ENCODE measurements around the gene SRGAP2B.
"Not testable (repeated sequence)": the region's sequence is repeated elsewhere in the genome, so short reads cannot be mapped to it uniquely, and the experiment has no call there.

SRGAP2B gene

DNA sequence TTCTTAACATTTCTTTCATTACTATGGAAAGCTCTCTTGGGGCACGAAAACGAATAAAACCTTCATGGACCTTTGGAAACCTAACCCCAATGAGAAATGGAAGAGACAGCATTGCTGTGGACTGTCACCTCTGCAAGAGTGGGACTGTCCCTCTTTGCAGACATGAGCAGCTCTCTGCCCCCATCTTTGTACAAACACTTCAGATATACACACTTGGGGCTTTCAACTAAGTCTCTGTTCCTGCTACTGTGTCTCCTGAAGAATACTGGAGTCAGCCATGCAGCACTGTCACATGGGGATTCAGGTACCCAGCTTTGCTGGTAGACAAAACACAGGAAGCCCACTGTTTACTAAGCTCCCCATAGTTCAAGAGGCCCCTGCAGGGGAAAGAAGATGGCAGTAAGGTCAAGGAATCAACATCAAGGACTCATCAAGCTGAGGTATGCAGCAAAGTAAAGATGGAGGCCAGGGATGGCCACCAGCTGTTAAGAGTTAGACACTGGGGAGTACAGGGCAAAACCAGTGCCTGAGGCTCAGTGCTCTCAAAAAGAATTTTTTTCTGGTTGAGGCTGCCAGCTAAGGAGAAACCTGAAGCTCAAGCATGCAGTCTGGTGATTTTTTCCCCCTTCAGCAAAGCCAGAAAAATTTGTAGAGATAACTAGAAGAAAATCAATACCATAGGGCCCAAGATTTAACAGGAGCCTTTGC, 31.0 kb downstream of the SRGAP2B start:
- not testable (repeated sequence) for H3K27me3 ChIP-seq (ENCODE audit: control insufficient read depth in 2 of 2, insufficient read depth in 2 of 2, low read length in 2 of 2); H3K4me3 ChIP-seq (ENCODE audit: low read length in 2 of 2); H3K4me1 ChIP-seq (ENCODE audit: control insufficient read depth in 2 of 2, insufficient read depth in 2 of 2, low read length in 2 of 2); H3K9ac ChIP-seq (ENCODE audit: low read depth in 1 of 2, low read length in 2 of 2); H3K27ac ChIP-seq (ENCODE audit: low read depth in 2 of 2, low read length in 2 of 2); H3K9me3 ChIP-seq (ENCODE audit: control insufficient read depth in 2 of 2, low read length in 2 of 2); H3K36me3 ChIP-seq (ENCODE audit: control insufficient read depth in 2 of 2, insufficient read depth in 2 of 2, low read length in 2 of 2)

DNA sequence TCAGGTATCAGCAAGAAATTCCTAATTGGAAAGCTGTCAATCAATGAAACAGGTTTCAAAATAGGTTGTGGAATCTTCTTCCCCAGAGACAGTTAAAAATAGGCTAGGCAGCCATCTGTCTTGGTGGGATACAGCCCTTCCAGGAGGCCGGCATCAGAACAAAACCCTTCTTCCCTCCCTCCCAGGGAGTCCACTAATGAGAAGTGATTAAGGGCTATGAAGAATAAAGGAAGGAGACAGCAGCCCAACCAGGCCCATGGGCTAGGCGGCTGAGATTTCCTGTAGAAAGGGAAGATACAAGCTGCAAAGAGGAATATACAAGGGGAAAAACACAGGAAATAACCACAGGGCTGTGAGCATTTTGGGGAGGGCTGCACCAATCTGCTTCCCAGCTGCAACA, 31.8 kb downstream of the SRGAP2B start:
- not testable (repeated sequence) for H3K4me1 ChIP-seq (ENCODE audit: control insufficient read depth in 2 of 2, insufficient read depth in 2 of 2, low read length in 2 of 2); H3K27ac ChIP-seq (ENCODE audit: low read depth in 2 of 2, low read length in 2 of 2); H3K36me3 ChIP-seq (ENCODE audit: control insufficient read depth in 2 of 2, insufficient read depth in 2 of 2, low read length in 2 of 2); H3K9me3 ChIP-seq (ENCODE audit: control insufficient read depth in 2 of 2, low read length in 2 of 2); H3K27me3 ChIP-seq (ENCODE audit: control insufficient read depth in 2 of 2, insufficient read depth in 2 of 2, low read length in 2 of 2); H3K4me3 ChIP-seq (ENCODE audit: low read length in 2 of 2); H3K9ac ChIP-seq (ENCODE audit: low read depth in 1 of 2, low read length in 2 of 2)

DNA sequence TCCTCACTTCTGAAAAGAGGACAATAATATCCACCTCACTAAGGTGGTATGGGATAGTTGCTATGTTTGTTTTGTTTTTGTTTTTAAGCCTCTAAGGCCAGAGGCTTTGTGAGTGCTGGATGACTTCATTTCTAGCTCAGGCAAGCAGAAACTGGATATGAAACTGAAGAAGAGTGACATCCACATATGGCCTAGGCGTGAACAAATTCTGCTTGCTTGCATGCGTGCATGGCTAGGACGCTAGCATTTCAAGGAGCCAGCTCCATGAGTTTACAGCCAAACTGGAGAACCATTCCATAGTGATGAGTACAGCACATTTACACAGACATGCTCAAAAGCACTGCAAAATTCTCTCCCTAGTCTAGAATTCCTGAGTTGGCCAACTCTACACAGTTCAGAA, 36.9 kb downstream of the SRGAP2B start:
- H3K9ac ChIP-seq (ENCODE audit: low read depth in 1 of 2, low read length in 2 of 2); H3K4me3 ChIP-seq (ENCODE audit: low read length in 2 of 2); H3K9me3 ChIP-seq (ENCODE audit: control insufficient read depth in 2 of 2, low read length in 2 of 2); H3K27ac ChIP-seq (ENCODE audit: low read depth in 2 of 2, low read length in 2 of 2); H3K4me1 ChIP-seq (ENCODE audit: control insufficient read depth in 2 of 2, insufficient read depth in 2 of 2, low read length in 2 of 2); H3K27me3 ChIP-seq (ENCODE audit: control insufficient read depth in 2 of 2, insufficient read depth in 2 of 2, low read length in 2 of 2); H3K36me3 ChIP-seq (ENCODE audit: control insufficient read depth in 2 of 2, insufficient read depth in 2 of 2, low read length in 2 of 2): not testable (repeated sequence)

DNA sequence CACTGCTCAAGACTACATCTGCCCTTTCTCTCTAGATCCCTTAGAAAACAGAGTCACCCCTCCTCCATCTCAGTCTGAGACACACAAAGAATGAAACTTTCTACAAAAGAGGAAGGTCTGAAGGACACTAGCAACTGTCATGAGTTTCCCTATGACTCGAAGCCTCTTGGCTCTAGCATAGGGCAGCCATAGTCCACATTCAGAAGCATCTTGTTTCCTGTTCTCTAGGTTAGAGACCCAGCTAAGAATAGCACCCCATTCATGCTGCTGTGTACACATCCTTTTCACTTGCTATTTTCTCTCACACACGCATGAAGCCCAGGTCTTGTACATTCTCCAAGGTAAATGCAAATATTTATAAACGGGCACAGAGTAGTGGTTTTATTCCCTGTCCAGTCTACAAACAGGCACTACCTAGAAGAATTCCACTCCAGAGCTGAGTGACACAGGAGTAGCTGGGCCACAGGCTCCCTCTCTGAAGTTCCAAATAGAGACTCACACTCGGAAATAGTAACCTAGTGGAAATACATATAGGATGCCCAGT, 39.8 kb downstream of the SRGAP2B start:
- H3K27me3 ChIP-seq (ENCODE audit: control insufficient read depth in 2 of 2, insufficient read depth in 2 of 2, low read length in 2 of 2); H3K27ac ChIP-seq (ENCODE audit: low read depth in 2 of 2, low read length in 2 of 2); H3K36me3 ChIP-seq (ENCODE audit: control insufficient read depth in 2 of 2, insufficient read depth in 2 of 2, low read length in 2 of 2); H3K9ac ChIP-seq (ENCODE audit: low read depth in 1 of 2, low read length in 2 of 2); H3K4me1 ChIP-seq (ENCODE audit: control insufficient read depth in 2 of 2, insufficient read depth in 2 of 2, low read length in 2 of 2); H3K4me3 ChIP-seq (ENCODE audit: low read length in 2 of 2); H3K9me3 ChIP-seq (ENCODE audit: control insufficient read depth in 2 of 2, low read length in 2 of 2): not testable (repeated sequence)

DNA sequence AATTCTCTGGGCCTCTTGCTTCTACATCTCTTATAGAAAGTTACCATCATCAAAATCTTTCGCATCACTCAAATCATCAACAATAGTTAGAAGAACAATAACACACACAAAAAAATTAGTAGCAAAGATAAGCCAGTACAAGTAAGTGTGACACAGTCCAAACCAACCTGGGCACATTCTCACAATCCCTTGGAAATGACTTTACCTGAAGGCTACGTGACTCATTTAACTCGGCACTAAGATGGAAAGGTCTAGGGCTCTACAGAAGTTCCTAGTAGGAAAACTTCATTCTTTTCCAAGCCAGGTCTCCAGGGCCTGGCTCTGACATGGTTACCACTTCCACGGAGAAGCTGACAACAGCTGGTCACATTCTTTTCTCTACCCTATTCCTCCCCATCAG, 41.7 kb downstream of the SRGAP2B start:
- not testable (repeated sequence) for H3K4me1 ChIP-seq (ENCODE audit: control insufficient read depth in 2 of 2, insufficient read depth in 2 of 2, low read length in 2 of 2); H3K27ac ChIP-seq (ENCODE audit: low read depth in 2 of 2, low read length in 2 of 2); H3K9me3 ChIP-seq (ENCODE audit: control insufficient read depth in 2 of 2, low read length in 2 of 2); H3K27me3 ChIP-seq (ENCODE audit: control insufficient read depth in 2 of 2, insufficient read depth in 2 of 2, low read length in 2 of 2); H3K36me3 ChIP-seq (ENCODE audit: control insufficient read depth in 2 of 2, insufficient read depth in 2 of 2, low read length in 2 of 2); H3K4me3 ChIP-seq (ENCODE audit: low read length in 2 of 2); H3K9ac ChIP-seq (ENCODE audit: low read depth in 1 of 2, low read length in 2 of 2)

DNA sequence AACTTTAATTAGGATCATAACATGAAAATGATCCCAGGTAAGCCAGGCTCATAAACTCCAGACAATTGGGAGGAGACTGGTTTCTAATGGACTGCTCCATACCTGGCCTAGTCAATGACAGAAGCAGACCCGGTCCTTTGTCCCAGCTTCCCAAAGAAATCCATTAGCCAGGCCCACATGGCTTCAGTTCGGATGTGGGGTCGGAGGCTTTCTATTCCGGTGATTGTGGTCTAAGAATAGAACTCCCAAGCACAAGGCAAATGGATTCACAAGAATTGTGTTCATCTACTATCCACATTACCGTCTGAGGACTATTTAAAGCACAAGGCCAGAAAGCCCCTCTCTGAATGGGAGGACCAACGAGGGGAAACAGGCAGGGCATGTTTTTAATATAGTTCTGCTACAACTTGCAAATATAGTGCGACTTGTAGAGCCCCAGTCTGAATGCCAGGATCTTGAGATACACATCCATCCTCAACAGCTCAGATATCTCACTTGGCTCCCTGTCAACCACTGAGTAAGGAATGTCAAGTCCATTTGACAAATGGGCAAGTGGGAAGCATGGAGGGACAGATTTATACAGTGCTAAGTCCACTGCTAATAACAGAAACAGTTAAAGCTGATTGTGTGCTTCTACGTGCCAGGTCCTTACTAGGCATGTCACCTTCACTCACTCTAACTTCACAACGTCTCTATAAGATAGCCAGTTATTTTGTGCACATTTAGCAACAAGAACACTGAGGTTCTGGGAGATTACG, 42.9 kb downstream of the SRGAP2B start:
- H3K36me3 ChIP-seq (ENCODE audit: control insufficient read depth in 2 of 2, insufficient read depth in 2 of 2, low read length in 2 of 2); H3K4me3 ChIP-seq (ENCODE audit: low read length in 2 of 2); H3K9ac ChIP-seq (ENCODE audit: low read depth in 1 of 2, low read length in 2 of 2); H3K9me3 ChIP-seq (ENCODE audit: control insufficient read depth in 2 of 2, low read length in 2 of 2); H3K4me1 ChIP-seq (ENCODE audit: control insufficient read depth in 2 of 2, insufficient read depth in 2 of 2, low read length in 2 of 2); H3K27ac ChIP-seq (ENCODE audit: low read depth in 2 of 2, low read length in 2 of 2); H3K27me3 ChIP-seq (ENCODE audit: control insufficient read depth in 2 of 2, insufficient read depth in 2 of 2, low read length in 2 of 2): not testable (repeated sequence)

DNA sequence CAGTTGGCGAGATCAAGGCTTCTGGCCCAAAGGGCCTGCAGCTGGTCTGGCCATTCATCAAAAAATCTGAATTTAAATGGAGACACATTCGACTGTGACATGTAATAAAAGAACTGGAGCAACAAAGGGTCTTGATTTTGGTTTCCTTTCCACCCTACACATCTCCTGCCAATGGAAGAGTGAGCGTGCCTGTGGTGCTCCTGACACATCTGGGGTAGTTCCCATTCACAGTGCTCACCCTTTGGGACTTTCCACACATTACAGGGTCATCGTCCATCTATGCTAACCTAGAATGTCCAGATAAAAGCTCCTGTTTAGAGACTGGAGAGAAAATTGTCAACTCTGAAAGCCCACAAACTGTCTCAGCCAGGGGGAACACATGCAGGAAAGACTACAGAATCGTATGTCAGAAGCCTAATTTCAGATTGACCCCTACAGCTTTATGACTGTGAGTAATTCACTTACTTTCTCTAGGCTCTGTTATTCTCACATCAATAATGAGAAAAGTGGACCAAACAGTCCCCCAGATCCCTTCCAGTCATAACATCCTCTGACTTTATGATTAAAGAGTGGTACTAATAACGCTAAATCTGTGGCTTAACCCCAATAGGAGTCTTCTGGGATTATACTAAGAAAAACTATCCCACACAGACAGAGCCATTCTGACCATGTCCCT, 46.8 kb downstream of the SRGAP2B start:
- not testable (repeated sequence) for H3K27ac ChIP-seq (ENCODE audit: low read depth in 2 of 2, low read length in 2 of 2); H3K4me3 ChIP-seq (ENCODE audit: low read length in 2 of 2); H3K36me3 ChIP-seq (ENCODE audit: control insufficient read depth in 2 of 2, insufficient read depth in 2 of 2, low read length in 2 of 2); H3K4me1 ChIP-seq (ENCODE audit: control insufficient read depth in 2 of 2, insufficient read depth in 2 of 2, low read length in 2 of 2); H3K9me3 ChIP-seq (ENCODE audit: control insufficient read depth in 2 of 2, low read length in 2 of 2); H3K9ac ChIP-seq (ENCODE audit: low read depth in 1 of 2, low read length in 2 of 2); H3K27me3 ChIP-seq (ENCODE audit: control insufficient read depth in 2 of 2, insufficient read depth in 2 of 2, low read length in 2 of 2)

DNA sequence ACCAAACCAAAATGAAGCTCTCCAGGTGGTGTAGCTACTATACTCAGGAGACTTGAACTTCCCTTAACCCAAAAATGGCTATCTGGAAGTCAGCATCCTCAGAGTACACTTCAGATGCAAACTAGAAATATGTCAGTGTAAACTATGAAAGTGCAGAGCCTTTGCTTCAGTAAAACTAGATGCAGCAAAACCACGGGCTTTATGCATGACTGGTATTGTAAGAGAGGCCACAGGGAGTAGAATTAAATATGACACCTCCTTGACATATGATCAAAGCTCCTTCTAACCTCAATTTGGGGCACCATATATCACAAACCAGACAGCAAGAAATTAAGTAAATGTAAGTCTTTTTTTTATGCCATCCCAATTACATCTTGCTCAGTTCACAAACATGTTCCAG, 47.6 kb downstream of the SRGAP2B start:
- not testable (repeated sequence) for H3K4me3 ChIP-seq (ENCODE audit: low read length in 2 of 2); H3K27me3 ChIP-seq (ENCODE audit: control insufficient read depth in 2 of 2, insufficient read depth in 2 of 2, low read length in 2 of 2); H3K36me3 ChIP-seq (ENCODE audit: control insufficient read depth in 2 of 2, insufficient read depth in 2 of 2, low read length in 2 of 2); H3K4me1 ChIP-seq (ENCODE audit: control insufficient read depth in 2 of 2, insufficient read depth in 2 of 2, low read length in 2 of 2); H3K27ac ChIP-seq (ENCODE audit: low read depth in 2 of 2, low read length in 2 of 2); H3K9me3 ChIP-seq (ENCODE audit: control insufficient read depth in 2 of 2, low read length in 2 of 2); H3K9ac ChIP-seq (ENCODE audit: low read depth in 1 of 2, low read length in 2 of 2)

DNA sequence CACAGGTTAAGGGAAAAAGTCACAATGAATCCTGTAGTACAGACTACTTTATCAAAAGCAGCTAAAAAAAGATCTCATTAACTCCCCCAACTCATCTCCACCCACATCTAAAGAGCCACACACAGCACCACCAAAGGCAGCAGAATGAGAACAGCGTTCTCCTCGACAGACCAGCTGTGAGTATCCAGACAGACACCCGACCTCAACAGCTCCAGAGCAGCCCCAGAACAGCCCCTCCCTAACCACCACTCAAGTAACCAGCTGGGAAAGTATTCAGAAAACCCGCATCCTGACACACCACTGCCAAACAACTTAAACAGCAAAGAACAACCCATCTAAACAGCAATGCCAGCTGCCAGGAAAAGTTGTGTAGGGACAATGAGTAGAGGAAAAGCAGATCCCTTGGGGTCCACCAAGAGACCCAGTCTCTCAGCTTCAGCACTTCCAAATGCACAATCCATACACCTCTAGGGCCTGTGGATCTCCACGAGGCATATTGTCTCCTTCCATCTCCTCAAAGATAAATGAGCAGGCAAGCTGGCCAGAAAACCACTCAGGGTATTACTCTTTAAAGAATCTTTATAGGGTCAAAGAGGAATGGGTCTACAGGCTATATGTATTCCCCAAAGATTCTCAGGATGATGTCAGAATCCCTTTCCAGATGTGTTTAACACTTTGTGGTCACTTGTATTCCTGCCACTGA, 49.4 kb downstream of the SRGAP2B start:
- not testable (repeated sequence) for H3K27ac ChIP-seq (ENCODE audit: low read depth in 2 of 2, low read length in 2 of 2); H3K9ac ChIP-seq (ENCODE audit: low read depth in 1 of 2, low read length in 2 of 2); H3K9me3 ChIP-seq (ENCODE audit: control insufficient read depth in 2 of 2, low read length in 2 of 2); H3K27me3 ChIP-seq (ENCODE audit: control insufficient read depth in 2 of 2, insufficient read depth in 2 of 2, low read length in 2 of 2); H3K4me3 ChIP-seq (ENCODE audit: low read length in 2 of 2); H3K4me1 ChIP-seq (ENCODE audit: control insufficient read depth in 2 of 2, insufficient read depth in 2 of 2, low read length in 2 of 2); H3K36me3 ChIP-seq (ENCODE audit: control insufficient read depth in 2 of 2, insufficient read depth in 2 of 2, low read length in 2 of 2)

DNA sequence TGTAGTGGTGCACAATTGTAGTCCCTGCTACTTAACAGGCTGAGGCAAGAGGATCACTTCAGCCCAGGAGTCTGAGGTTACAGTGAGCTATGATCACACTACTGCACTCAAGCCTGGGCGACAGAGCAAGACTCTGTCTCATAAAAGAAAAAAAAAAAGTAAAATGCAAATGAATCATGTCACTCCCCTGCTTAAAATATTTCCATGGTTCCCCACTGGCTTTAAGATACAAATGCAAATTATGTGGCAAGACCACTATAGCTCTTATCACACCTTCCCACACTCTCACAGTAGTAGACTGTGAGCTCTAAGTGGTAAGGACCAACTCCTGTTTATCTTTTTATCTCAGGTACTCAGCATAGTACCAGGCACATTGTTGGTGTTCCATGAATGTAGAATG, 53.6 kb downstream of the SRGAP2B start:
- not testable (repeated sequence) for H3K4me1 ChIP-seq (ENCODE audit: control insufficient read depth in 2 of 2, insufficient read depth in 2 of 2, low read length in 2 of 2); H3K9ac ChIP-seq (ENCODE audit: low read depth in 1 of 2, low read length in 2 of 2); H3K36me3 ChIP-seq (ENCODE audit: control insufficient read depth in 2 of 2, insufficient read depth in 2 of 2, low read length in 2 of 2); H3K27me3 ChIP-seq (ENCODE audit: control insufficient read depth in 2 of 2, insufficient read depth in 2 of 2, low read length in 2 of 2); H3K27ac ChIP-seq (ENCODE audit: low read depth in 2 of 2, low read length in 2 of 2); H3K4me3 ChIP-seq (ENCODE audit: low read length in 2 of 2); H3K9me3 ChIP-seq (ENCODE audit: control insufficient read depth in 2 of 2, low read length in 2 of 2)
